Testis (tissue), 3 donors: Measurements from ENCODE around the gene RPL22L1. TPM values are rescaled to one million over a fixed set of nuclear protein-coding genes. Genes with fewer than 3 reads are reported as not detected.
"Not testable (repeated sequence)": the region's sequence is repeated elsewhere in the genome, so short reads cannot be mapped to it uniquely, and the experiment has no call there.

ENCODE experiments used
- DNase-seq: peaks from one replicate; pipeline ENCODE4 v3.0.0-alpha.2; 2019
- H3K27ac ChIP-seq, 2 donors: fragments of 200-600 bp; sonication (generic); one replicate each; pipeline ENCODE4 v1.5.1; 2019
- H3K27me3 ChIP-seq: fragments of 200-600 bp; sonication (generic); one replicate; pipeline ENCODE4 v1.5.1; 2019
- H3K36me3 ChIP-seq: fragments of 200-600 bp; sonication (generic); one replicate; pipeline ENCODE4 v1.5.1; 2017; ENCODE audit warnings: low read depth; ENCODE audit errors: missing control alignments
- H3K4me1 ChIP-seq: fragments of 200-600 bp; sonication (generic); one replicate; pipeline ENCODE4 v1.5.1; 2019
- H3K4me3 ChIP-seq, 2 donors: fragments of 200-600 bp; sonication (generic); one replicate each; pipeline ENCODE4 v1.5.1; 2017 to 2019
- H3K9me3 ChIP-seq: fragments of 200-600 bp; sonication (generic); one replicate; pipeline ENCODE4 v1.5.1; 2017
- CTCF ChIP-seq, 3 experiments: fragments of 450-650 bp in 2 of 3; fragments of 200-600 bp in 1 of 3; sonication (generic) in 1 of 3; IDR thresholded peaks; one replicate each; pipeline ENCODE4 v1.5.1; 2016 to 2019; ENCODE audit warnings: antibody characterized with exemption in 3 of 3, mild to moderate bottlenecking in 2 of 3, moderate library complexity in 1 of 3
- POLR2A ChIP-seq: fragments of 450-650 bp; IDR thresholded peaks from one replicate; pipeline ENCODE4 v1.6.1; 2017; ENCODE audit warnings: antibody characterized with exemption, mild to moderate bottlenecking, moderate library complexity
- WGBS, 2 donors: methylation state at CpG; one replicate each; pipeline ENCODE4 v1.1.5; 2018; 5-methylcytosine and 5-hydroxymethylcytosine counted together
- intact Hi-C: fragments of 100-400 bp; cut with DNase I; formaldehyde crosslinking; loops from one replicate; pipeline ENCODE4 v1.15.1; 2023; ENCODE audit warnings: low total_unique reads
- polyA plus RNA-seq: library from polyadenylated mRNA; stranded (reverse); fragments of 350-450 nt; fragmentation: Illumina TruSeq; extraction: RNeasy Lipid Tissue Mini Kit (QIAGEN cat#74804); gene quantifications from one replicate; pipeline ENCODE4 v1.2.3, GENCODE V29; 2014; ENCODE audit warnings: low read depth, low replicate concordance; ENCODE audit not compliant: insufficient read depth
- total RNA-seq, 2 donors: library from RNA; depleted of rRNA; stranded (reverse); fragments of >200 nt; gene quantifications; one replicate each; pipeline ENCODE4 v1.2.3, GENCODE V29; 2016

RPL22L1 gene
- total and polyA plus RNA-seq, 3 donors from 2014 or later = 27.2 to 40.6 (median 28.4) TPM

GRCh38 chr3:170829546-170830272 lies 40.3 kb downstream of the RPL22L1 start:
- no peak for TF ChIP-seq POLR2A
- TF ChIP-seq CTCF (IDR thresholded peaks at IDR 0.05) = no peak

GRCh38 chr3:170826047-170826446 lies 43.9 kb downstream of the RPL22L1 start:
- intact Hi-C loops = no loop called here
- Histone ChIP-seq H3K27me3 (no peaks in the 10 kb centered on the region), H3K36me3 (no peaks in the 10 kb centered on the region), H3K9me3 (no peaks in the 10 kb centered on the region), H3K4me1 (no peaks in the 10 kb centered on the region), H3K4me3 (no peak overlapping the region), H3K27ac (no peak overlapping the region)
- no peak for TF ChIP-seq POLR2A
- TF ChIP-seq CTCF (IDR thresholded peaks at IDR 0.05) = no peak
- no peak for DNase-seq
- WGBS, 2 donors = 68 to 88% methylated on average over 2 of the region's 2 CpGs

More at GRCh38 chr3:170829546-170830272, 40.3 kb downstream of the RPL22L1 start:
- Histone ChIP-seq H3K4me3 (no peak overlapping the region), H3K4me1 (no peaks in the 10 kb centered on the region), H3K27ac (no peak overlapping the region), H3K36me3 (no peaks in the 10 kb centered on the region), H3K27me3 (no peaks in the 10 kb centered on the region), H3K9me3 (no peaks in the 10 kb centered on the region)
- no peak for DNase-seq
- intact Hi-C loops = no loop called here
- WGBS, 2 donors = 82 to 88% methylated on average over 9 of the region's 9 CpGs

GRCh38 chr3:170823562-170823961 lies 46.4 kb downstream of the RPL22L1 start:
- H3K4me1 ChIP-seq, H3K36me3 ChIP-seq, H3K27ac ChIP-seq, H3K4me3 ChIP-seq, H3K27me3 ChIP-seq, H3K9me3 ChIP-seq, DNase-seq, intact Hi-C loops: not testable (repeated sequence)
- WGBS, 2 donors = 88 to 92% methylated on average over 2 of the region's 2 CpGs

- H3K4me3 ChIP-seq, H3K9me3 ChIP-seq, H3K27me3 ChIP-seq, H3K36me3 ChIP-seq, H3K27ac ChIP-seq, H3K4me1 ChIP-seq, DNase-seq: not testable (repeated sequence)
- 76 to 90% methylated on average over 1 of the region's 1 CpG for whole genome bisulfite sequencing, 2 donors
- intact Hi-C loops = loop anchor here (10.0 kb wide), 1 partner anchor 394 kb away; no protein-coding TSS in a partner anchor
Observed at GRCh38 chr3:170818325-170818724, 51.7 kb downstream of the RPL22L1 start.

GRCh38 chr3:170817471-170817870 lies 52.5 kb downstream of the RPL22L1 start:
- 91 to 98% methylated on average over 2 of the region's 2 CpGs for WGBS, 2 donors
- intact Hi-C loops = loop anchor here (10.0 kb wide), 1 partner anchor 393 kb away; no protein-coding TSS in a partner anchor
- H3K9me3 ChIP-seq, DNase-seq, H3K27ac ChIP-seq, H3K4me3 ChIP-seq, H3K27me3 ChIP-seq, H3K4me1 ChIP-seq, H3K36me3 ChIP-seq: not testable (repeated sequence)

GRCh38 chr3:170816841-170817240 lies 53.2 kb downstream of the RPL22L1 start:
- no peaks in the 10 kb centered on the region for H3K36me3 ChIP-seq
- no peaks in the 10 kb centered on the region for H3K9me3 ChIP-seq
- intact Hi-C loops = loop anchor here (10.0 kb wide), 1 partner anchor 392 kb away; no protein-coding TSS in a partner anchor
- no peak overlapping the region for H3K27ac ChIP-seq
- DNase-seq = no peak
- no peak overlapping the region for H3K4me3 ChIP-seq
- H3K4me1 ChIP-seq = peaks cover 3% of the 10 kb centered on the region
- TF ChIP-seq CTCF (IDR thresholded peaks at IDR 0.05) (no peak), POLR2A (no peak)
- WGBS, 2 donors = 84 to 87% methylated on average over 2 of the region's 2 CpGs
- no peaks in the 10 kb centered on the region for H3K27me3 ChIP-seq
